HepG2 (cell line): Measurements from ENCODE around the gene SLFN14. TPM values are rescaled to one million over a fixed set of nuclear protein-coding genes. Genes with fewer than 3 reads are reported as not detected.

Experiments
- CC2D1A ChIP-seq: sonication (generic); formaldehyde crosslinking; IDR thresholded peaks from 2 replicates; pipeline ENCODE4 v1.8.1; 2023; ENCODE audit warnings: mild to moderate bottlenecking, missing genetic modification reagents
- EEA1 ChIP-seq: sonication (generic); formaldehyde crosslinking; IDR thresholded peaks from 2 replicates; pipeline ENCODE4 v1.5.1; 2020; ENCODE audit warnings: mild to moderate bottlenecking, missing genetic modification reagents, borderline replicate concordance
- HNF4A ChIP-seq: sonication (generic); formaldehyde crosslinking; IDR thresholded peaks from 2 replicates; pipeline ENCODE4 v1.4.0; 2020; ENCODE audit warnings: missing genetic modification reagents
- NBN ChIP-seq: fragments of 450-650 bp; conservative IDR thresholded peaks from 2 replicates; pipeline ENCODE4 v1.6.1; 2017
- SOX6 ChIP-seq, 2 experiments: fragments of 450-650 bp in 1 of 2; sonication (generic) in 1 of 2; formaldehyde crosslinking in 1 of 2; IDR thresholded peaks; 2 replicates each; pipeline versions ENCODE4 v1.4.0 to v1.6.1; 2017 to 2020; ENCODE audit warnings: antibody characterized with exemption in 1 of 2, mild to moderate bottlenecking in 1 of 2, missing genetic modification reagents in 1 of 2
- TBP ChIP-seq: sonication (generic); formaldehyde crosslinking; IDR thresholded peaks from 2 replicates; pipeline ENCODE4 v1.5.0; 2020; ENCODE audit warnings: missing genetic modification reagents
- TSC22D2 ChIP-seq: sonication (generic); formaldehyde crosslinking; IDR thresholded peaks from 2 replicates; pipeline ENCODE4 v1.5.1; 2020; ENCODE audit warnings: missing genetic modification reagents, mild to moderate bottlenecking, borderline replicate concordance
- YY1 ChIP-seq: IDR thresholded peaks from 2 replicates; pipeline ENCODE4 v1.6.1; 2011; ENCODE audit warnings: low read length, low read depth, moderate library complexity, mild to moderate bottlenecking; ENCODE audit not compliant: insufficient read depth, insufficient replicate concordance
- ZNF891 ChIP-seq: sonication (generic); formaldehyde crosslinking; IDR thresholded peaks from 2 replicates; pipeline ENCODE4 v1.5.0; 2020; ENCODE audit warnings: mild to moderate bottlenecking, missing genetic modification reagents
- polyA plus RNA-seq, 8 experiments: library from polyadenylated mRNA; depleted of rRNA in 3 of 8; stranded (reverse) in 7 of 8; unstranded in 1 of 8; fragments of >200 nt; fragmentation: Illumina TruSeq in 4 of 8; extraction: Trizol in 4 of 8; gene quantifications; 2 replicates each; pipeline versions ENCODE4 v1.2.1 to v1.2.3, GENCODE V29; 2011 to 2016; ENCODE audit warnings: low read depth in 4 of 8, missing spikeins in 1 of 8, mixed read lengths in 1 of 8; ENCODE audit not compliant: insufficient read depth in 1 of 8
- total RNA-seq, 5 experiments: library from RNA; depleted of rRNA; stranded (reverse); fragments of >200 nt; fragmentation: Illumina TruSeq; extraction: Trizol; gene quantifications; 2 replicates each; pipeline ENCODE4 v1.2.3, GENCODE V29; 2016; ENCODE audit warnings: low read depth in 1 of 5
- TF ChIP-seq, protein P1 (sequence below): sonication (generic); formaldehyde crosslinking; IDR thresholded peaks from one replicate; pipeline ENCODE4 v1.5.1; 2020; ENCODE audit warnings: mild to moderate bottlenecking, missing genetic modification reagents; ENCODE audit errors: not compliant biosample characterization
- TF ChIP-seq, protein P2 (sequence below): sonication (generic); formaldehyde crosslinking; IDR thresholded peaks from 2 replicates; pipeline ENCODE4 v1.4.0; 2020; ENCODE audit warnings: mild to moderate bottlenecking, missing genetic modification reagents
- TF ChIP-seq, protein P3 (sequence below): sonication (generic); formaldehyde crosslinking; IDR thresholded peaks from 2 replicates; pipeline ENCODE4 v1.4.0; 2020; ENCODE audit warnings: missing genetic modification reagents
- TF ChIP-seq, protein P4 (sequence below): sonication (generic); formaldehyde crosslinking; IDR thresholded peaks from 2 replicates; pipeline ENCODE4 v1.4.0; 2020; ENCODE audit warnings: missing genetic modification reagents

The SLFN14 gene
- total and polyA plus RNA-seq, 2 of the 13 experiments (the other 11 are each of a cell fraction or from before 2014, with no cell fraction given) = not detected

DNA sequence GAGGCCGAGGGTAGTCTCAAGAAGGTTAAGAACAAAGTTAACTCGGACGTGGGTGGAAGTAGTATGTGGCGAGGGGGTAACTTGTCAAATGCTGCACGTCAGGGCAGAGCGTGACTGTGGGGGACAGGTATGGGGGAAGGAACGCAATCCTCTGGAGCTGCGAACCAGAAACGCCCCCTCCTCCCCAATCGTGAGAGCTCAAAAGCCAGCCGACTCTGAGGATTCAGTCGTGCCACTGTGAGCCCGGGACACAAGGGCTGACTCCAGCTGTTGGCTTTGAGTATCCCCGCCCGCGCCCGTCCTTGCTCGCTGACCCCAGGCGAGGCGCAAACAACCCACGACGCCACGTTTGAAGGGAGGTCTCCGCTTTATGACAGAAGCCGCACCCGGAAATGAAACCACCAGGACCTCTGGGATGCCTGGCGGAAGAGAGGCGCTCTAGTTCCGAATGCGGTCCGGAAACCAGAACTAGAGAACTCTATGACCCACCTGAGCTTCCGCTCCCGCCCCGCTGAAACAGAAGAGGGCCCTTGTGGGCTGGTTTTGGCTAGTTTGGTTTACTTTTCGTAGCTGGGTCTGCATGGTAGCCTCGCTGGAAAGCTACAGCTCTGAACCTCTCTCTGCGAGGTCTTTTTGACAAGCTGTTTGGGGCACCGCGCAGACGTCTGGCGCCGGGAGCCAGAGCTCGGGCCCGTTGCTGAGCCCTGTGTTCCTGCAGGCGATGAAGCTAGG, 17.7 kb upstream of the SLFN14 start, which contains the start of gene PEX12 (continued):
- TF ChIP-seq TSC22D2 (CRISPR knock-in tag) = no peak; the same call in 1 of the 2 replicates
- TF ChIP-seq YY1 = peak; percentile 89
- TF ChIP-seq, protein P1, sequence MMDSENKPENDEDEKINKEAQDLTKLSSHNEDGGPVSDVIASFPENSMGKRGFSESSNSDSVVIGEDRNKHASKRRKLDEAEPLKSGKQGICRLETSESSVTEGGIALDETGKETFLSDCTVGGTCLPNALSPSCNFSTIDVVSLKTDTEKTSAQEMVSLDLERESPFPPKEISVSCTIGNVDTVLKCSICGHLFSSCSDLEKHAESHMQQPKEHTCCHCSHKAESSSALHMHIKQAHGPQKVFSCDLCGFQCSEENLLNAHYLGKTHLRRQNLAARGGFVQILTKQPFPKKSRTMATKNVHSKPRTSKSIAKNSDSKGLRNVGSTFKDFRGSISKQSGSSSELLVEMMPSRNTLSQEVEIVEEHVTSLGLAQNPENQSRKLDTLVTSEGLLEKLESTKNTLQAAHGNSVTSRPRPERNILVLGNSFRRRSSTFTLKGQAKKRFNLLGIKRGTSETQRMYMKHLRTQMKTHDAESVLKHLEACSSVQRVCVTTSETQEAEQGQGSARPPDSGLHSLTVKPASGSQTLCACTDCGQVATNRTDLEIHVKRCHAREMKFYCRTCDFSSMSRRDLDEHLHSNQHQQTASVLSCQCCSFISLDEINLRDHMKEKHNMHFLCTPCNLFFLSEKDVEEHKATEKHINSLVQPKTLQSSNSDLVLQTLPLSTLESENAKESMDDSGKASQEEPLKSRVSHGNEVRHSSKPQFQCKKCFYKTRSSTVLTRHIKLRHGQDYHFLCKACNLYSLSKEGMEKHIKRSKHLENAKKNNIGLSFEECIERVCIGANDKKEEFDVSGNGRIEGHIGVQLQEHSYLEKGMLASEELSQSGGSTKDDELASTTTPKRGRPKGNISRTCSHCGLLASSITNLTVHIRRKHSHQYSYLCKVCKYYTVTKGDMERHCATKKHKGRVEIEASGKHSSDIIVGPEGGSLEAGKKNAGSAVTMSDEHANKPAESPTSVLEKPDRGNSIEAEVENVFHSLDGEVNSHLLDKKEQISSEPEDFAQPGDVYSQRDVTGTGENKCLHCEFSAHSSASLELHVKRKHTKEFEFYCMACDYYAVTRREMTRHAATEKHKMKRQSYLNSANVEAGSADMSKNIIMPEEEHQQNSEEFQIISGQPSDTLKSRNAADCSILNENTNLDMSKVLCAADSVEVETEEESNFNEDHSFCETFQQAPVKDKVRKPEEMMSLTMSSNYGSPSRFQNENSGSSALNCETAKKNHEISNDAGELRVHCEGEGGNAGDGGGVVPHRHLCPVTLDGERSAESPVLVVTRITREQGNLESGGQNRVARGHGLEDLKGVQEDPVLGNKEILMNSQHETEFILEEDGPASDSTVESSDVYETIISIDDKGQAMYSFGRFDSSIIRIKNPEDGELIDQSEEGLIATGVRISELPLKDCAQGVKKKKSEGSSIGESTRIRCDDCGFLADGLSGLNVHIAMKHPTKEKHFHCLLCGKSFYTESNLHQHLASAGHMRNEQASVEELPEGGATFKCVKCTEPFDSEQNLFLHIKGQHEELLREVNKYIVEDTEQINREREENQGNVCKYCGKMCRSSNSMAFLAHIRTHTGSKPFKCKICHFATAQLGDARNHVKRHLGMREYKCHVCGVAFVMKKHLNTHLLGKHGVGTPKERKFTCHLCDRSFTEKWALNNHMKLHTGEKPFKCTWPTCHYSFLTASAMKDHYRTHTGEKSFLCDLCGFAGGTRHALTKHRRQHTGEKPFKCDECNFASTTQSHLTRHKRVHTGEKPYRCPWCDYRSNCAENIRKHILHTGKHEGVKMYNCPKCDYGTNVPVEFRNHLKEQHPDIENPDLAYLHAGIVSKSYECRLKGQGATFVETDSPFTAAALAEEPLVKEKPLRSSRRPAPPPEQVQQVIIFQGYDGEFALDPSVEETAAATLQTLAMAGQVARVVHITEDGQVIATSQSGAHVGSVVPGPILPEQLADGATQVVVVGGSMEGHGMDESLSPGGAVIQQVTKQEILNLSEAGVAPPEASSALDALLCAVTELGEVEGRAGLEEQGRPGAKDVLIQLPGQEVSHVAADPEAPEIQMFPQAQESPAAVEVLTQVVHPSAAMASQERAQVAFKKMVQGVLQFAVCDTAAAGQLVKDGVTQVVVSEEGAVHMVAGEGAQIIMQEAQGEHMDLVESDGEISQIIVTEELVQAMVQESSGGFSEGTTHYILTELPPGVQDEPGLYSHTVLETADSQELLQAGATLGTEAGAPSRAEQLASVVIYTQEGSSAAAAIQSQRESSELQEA (CRISPR knock-in tag) = peak; percentile 31
- TF ChIP-seq SOX6 (IDR thresholded peaks at IDR 0.05) = no peak
- peak; percentile 30 for TF ChIP-seq SOX6 (CRISPR knock-in tag; IDR thresholded peaks at IDR 0.05)
- TF ChIP-seq HNF4A = peak; percentile 49
- TF ChIP-seq EEA1 = no peak
- TF ChIP-seq, protein P2, sequence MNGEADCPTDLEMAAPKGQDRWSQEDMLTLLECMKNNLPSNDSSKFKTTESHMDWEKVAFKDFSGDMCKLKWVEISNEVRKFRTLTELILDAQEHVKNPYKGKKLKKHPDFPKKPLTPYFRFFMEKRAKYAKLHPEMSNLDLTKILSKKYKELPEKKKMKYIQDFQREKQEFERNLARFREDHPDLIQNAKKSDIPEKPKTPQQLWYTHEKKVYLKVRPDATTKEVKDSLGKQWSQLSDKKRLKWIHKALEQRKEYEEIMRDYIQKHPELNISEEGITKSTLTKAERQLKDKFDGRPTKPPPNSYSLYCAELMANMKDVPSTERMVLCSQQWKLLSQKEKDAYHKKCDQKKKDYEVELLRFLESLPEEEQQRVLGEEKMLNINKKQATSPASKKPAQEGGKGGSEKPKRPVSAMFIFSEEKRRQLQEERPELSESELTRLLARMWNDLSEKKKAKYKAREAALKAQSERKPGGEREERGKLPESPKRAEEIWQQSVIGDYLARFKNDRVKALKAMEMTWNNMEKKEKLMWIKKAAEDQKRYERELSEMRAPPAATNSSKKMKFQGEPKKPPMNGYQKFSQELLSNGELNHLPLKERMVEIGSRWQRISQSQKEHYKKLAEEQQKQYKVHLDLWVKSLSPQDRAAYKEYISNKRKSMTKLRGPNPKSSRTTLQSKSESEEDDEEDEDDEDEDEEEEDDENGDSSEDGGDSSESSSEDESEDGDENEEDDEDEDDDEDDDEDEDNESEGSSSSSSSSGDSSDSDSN = peak; percentile 68
- TF ChIP-seq, protein P3, sequence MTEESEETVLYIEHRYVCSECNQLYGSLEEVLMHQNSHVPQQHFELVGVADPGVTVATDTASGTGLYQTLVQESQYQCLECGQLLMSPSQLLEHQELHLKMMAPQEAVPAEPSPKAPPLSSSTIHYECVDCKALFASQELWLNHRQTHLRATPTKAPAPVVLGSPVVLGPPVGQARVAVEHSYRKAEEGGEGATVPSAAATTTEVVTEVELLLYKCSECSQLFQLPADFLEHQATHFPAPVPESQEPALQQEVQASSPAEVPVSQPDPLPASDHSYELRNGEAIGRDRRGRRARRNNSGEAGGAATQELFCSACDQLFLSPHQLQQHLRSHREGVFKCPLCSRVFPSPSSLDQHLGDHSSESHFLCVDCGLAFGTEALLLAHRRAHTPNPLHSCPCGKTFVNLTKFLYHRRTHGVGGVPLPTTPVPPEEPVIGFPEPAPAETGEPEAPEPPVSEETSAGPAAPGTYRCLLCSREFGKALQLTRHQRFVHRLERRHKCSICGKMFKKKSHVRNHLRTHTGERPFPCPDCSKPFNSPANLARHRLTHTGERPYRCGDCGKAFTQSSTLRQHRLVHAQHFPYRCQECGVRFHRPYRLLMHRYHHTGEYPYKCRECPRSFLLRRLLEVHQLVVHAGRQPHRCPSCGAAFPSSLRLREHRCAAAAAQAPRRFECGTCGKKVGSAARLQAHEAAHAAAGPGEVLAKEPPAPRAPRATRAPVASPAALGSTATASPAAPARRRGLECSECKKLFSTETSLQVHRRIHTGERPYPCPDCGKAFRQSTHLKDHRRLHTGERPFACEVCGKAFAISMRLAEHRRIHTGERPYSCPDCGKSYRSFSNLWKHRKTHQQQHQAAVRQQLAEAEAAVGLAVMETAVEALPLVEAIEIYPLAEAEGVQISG = peak; percentile 100
- TF ChIP-seq NBN = no peak
- no peak for TF ChIP-seq TBP (CRISPR knock-in tag)
- TF ChIP-seq, protein P4, sequence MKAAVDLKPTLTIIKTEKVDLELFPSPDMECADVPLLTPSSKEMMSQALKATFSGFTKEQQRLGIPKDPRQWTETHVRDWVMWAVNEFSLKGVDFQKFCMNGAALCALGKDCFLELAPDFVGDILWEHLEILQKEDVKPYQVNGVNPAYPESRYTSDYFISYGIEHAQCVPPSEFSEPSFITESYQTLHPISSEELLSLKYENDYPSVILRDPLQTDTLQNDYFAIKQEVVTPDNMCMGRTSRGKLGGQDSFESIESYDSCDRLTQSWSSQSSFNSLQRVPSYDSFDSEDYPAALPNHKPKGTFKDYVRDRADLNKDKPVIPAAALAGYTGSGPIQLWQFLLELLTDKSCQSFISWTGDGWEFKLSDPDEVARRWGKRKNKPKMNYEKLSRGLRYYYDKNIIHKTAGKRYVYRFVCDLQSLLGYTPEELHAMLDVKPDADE = no peak
- peak; percentile 88 for TF ChIP-seq ZNF891 (CRISPR knock-in tag)
- TF ChIP-seq CC2D1A (CRISPR knock-in tag) = no peak
